GM23248 (cell line): Measurements from ENCODE around the gene ACTR5.

Experiments used
- EZH2 ChIP-seq: fragments of 200-600 bp; sonication (generic); IDR thresholded peaks from 2 replicates; pipeline ENCODE4 v1.6.1; 2018; ENCODE audit warnings: antibody characterized with exemption, mild to moderate bottlenecking; ENCODE audit not compliant: insufficient read depth, poor library complexity, severe bottlenecking
- EZH2phosphoT487 ChIP-seq: fragments of 200-600 bp; sonication (generic); IDR thresholded peaks from 2 replicates; pipeline ENCODE4 v1.6.1; 2018; ENCODE audit warnings: antibody characterized with exemption, moderate library complexity, mild to moderate bottlenecking, low read depth; ENCODE audit not compliant: insufficient read depth

DNA sequence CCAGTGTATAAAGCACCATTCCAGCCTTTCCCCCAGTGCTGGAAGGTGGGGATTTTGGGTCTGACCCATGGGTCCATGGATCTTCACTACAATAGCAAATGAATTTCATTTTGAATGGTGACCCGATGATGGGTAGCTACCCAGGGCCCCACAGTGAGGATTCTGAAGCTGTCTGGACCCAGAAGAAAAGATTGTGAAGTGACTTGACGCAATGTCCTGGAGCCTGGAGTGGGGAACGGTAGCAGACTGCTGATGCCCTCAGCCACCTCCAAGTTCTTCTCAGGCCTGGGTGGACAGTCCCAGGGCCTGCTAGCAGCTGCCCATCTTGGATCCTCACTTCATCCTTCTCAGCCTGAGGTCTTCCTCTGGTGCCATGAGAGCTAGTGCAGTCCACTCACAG lies 47.3 kb upstream of the ACTR5 start:
- no peak for TF ChIP-seq EZH2
- no peak for TF ChIP-seq EZH2phosphoT487
